Retinal pigment epithelial cell (primary cell): Measurements from ENCODE around the gene DTYMK.

Experiments used
- DNase-seq: peaks from one replicate; pipeline ENCODE4 v3.0.0-alpha.2; 2010; ENCODE audit warnings: low read depth
- H3K4me3 ChIP-seq: 2 replicates; pipeline ENCODE4 v1.5.1; 2011; ENCODE audit warnings: mild to moderate bottlenecking, low read length, control low read depth, moderate library complexity
- TF ChIP-seq, protein P1 (sequence below): conservative IDR thresholded peaks from 2 replicates; pipeline ENCODE4 v1.5.1; 2011; ENCODE audit warnings: low read depth, low read length, control low read depth, inconsistent platforms

DTYMK gene

DNA sequence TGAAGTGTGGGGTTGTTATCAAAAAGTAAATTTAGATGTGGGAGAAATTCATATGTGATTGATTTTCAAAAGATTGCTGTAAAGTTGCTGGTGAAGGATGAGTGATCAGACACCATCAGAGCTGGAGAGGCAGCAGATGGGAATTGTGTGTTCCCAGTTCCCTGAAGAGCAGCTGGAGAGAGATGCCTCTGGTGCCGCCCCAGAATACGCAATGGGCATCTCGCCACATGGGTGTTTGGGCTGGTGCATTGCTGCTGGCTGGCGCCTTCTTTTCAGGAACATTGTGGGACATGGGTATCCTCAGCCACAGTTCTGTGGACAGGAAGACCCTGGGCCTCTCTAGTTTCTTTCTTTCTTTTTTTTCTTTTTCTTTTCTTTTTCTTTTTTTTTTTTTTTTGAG lies 37.2 kb downstream of the DTYMK start:
- no peak for DNase-seq
- TF ChIP-seq, protein P1, sequence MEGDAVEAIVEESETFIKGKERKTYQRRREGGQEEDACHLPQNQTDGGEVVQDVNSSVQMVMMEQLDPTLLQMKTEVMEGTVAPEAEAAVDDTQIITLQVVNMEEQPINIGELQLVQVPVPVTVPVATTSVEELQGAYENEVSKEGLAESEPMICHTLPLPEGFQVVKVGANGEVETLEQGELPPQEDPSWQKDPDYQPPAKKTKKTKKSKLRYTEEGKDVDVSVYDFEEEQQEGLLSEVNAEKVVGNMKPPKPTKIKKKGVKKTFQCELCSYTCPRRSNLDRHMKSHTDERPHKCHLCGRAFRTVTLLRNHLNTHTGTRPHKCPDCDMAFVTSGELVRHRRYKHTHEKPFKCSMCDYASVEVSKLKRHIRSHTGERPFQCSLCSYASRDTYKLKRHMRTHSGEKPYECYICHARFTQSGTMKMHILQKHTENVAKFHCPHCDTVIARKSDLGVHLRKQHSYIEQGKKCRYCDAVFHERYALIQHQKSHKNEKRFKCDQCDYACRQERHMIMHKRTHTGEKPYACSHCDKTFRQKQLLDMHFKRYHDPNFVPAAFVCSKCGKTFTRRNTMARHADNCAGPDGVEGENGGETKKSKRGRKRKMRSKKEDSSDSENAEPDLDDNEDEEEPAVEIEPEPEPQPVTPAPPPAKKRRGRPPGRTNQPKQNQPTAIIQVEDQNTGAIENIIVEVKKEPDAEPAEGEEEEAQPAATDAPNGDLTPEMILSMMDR, result no peak
- H3K4me3 ChIP-seq, result no peak overlapping the region

DNA sequence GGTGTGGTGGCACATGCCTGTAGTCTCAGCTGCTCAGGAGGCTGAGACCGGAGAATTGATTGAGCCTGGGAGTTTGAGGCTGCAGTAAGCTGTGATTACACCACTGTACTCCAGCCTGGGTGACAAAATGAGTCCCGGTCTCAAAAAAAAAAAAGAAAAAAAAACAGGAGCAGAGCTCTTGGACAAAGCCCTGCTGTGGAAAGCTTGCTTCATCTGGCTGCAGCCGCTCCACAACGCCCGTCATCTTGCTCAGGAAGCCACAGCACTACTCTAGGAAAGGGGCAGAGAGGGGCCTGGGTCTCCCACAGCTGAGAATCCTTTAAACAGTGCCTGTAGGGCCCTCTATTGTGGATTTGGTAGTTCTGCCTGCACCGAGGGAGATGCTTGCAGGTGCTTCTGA lies 38.2 kb downstream of the DTYMK start:
- no peak for DNase-seq

DNA sequence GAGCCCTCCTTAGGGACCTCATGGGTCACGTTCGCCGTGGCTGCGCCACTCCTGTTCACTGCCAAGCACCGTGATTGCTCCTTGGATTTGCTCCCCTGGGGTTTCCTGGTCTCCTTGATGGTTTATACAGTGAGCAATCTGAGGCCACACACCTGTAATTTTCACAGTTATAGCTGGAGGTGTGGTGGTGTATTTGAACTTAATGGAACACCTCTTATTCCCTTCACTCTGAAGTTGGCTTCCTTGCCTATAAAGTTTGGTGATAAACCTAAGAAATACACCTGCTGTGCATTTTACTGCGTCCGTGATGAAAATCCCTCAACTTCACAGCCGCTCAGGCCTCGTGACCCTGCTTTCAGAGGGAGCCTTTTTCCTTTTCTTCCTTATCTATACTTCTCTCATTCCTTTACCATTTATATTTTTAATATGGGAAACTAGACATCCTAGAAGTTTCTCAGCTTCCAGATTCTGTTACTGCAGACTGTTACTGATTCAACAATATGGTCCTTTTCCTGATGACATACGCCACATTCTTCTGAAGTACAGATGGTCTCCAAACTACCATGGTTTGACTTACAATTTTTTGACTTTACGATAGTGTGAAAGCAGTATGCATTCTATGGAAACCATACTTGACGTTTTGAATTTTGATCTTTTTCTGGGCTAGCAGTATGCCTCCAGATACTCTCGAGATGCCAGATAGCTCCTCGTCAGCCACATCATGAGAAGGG lies 40.5 kb downstream of the DTYMK start:
- TF ChIP-seq, protein P1, result no peak
- DNase-seq, result no peak
- H3K4me3 ChIP-seq, result no peak overlapping the region

More for the DNA sequence above, 38.2 kb downstream of the DTYMK start:
- TF ChIP-seq, protein P1, result no peak
- no peak overlapping the region for H3K4me3 ChIP-seq

DNA sequence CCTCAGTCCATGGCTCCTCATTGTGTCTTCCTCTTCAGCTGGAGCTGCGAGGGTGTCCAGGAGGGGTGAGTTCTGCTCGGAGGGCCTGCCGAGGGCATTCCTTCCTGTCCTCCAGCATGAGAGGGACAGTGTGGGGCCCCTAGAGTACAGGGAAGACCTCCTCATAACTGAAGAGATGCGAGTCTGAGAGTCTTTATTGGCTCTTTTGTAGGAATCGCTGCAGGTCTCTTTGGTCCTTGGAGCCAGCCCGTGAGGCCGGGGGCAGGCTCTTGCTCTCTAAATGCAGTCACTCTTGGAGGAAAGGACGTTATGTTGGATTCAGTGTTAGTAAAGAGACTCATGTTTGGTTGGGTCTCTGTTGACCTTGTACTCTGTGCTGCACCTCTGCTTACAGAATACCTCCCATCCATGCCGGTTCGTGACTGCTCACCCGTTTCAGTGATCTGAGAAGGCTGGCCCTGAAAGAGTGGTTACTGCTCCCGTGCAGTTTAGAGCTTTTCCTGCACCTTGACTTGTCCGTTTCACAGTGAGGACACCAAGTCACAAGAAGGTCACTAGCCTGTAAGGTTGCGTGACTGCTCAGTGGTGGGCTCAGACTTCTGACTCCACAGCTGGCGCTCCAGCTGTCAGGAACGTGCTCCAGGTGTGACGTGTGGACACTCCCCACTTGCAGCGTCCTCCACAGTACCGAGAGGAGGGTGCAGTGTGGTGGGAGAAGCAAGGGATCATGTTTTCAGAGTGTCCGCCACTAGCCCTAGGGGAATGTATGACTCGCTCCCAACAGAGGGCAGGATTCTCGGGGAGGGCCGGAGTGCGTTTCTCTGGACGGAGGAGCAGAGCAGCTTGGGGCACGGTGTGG lies 41.3 kb downstream of the DTYMK start:
- TF ChIP-seq, protein P1, result no peak
- DNase-seq, result no peak
- H3K4me3 ChIP-seq, result no peak overlapping the region

DNA sequence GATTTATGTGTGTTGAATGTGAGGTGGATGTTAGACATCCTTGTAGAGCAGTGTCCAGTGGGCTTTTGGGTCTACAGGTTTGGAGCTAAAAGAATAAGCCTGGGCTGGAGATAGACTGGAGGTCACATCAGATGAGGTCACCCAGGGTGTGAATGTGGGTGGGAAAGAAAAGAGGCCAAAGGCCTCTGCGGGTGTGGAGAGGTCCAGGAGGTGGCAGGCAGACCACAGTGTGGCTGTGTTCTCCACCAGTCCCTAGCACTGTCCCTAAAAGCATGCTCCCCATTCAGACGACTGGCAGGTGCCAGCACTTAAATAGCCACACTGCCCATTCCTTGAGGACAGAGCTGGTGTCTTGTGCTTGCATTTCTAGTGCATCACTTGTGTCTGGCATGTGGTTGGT lies 45.0 kb downstream of the DTYMK start:
- TF ChIP-seq, protein P1, result no peak
- H3K4me3 ChIP-seq, result no peak overlapping the region

DNA sequence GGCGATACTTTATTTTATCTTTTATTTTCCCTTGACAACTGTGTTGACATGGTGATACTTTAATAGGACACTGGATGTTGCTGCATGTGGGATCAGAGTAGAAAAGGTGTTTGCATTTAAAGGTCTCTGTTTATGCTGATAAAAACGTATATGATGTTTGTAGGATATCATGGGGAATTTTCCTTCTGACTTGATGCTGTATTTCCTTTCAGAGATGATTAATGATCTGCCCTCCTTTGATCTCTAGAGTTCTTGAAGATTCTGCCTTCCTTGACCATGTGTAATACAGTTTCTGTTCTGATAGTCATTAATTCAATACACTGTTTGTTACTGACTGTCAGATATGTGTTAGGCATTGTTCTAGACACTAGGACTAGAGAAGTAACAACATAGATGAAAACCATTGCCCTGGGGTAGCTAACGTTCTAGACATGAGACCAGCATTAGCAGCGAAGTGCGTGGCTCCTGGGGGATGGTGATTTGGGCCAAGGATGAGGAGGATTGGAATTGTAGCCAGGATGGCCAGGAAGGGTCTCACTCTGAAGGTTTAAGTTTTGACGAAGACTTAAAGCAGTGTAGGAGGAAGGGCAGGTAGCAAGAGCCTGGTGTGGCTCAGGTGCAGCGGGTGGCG lies 46.3 kb downstream of the DTYMK start:
- TF ChIP-seq, protein P1, result no peak
- no peak for DNase-seq
- no peak overlapping the region for H3K4me3 ChIP-seq

More for the DNA sequence above, 45.0 kb downstream of the DTYMK start:
- DNase-seq, result no peak
